Neutrophil (primary cell): ENCODE results near the gene MDH1.

ENCODE experiments used
- H3K27ac ChIP-seq: fragments of 200-600 bp; sonication (generic); 2 replicates; pipeline ENCODE4 v1.5.1; 2016; ENCODE audit warnings: mild to moderate bottlenecking, moderate library complexity
- H3K27me3 ChIP-seq: fragments of 200-600 bp; sonication (generic); 2 replicates; pipeline ENCODE4 v1.6.0; 2016; ENCODE audit warnings: mild to moderate bottlenecking
- H3K36me3 ChIP-seq: fragments of 200-600 bp; sonication (generic); 2 replicates; pipeline ENCODE4 v1.5.1; 2017
- H3K4me1 ChIP-seq, 2 experiments: fragments of 200-600 bp in 1 of 2; sonication (generic) in 1 of 2; 1 replicate in 1 of 2; 2 replicates in 1 of 2; pipeline versions ENCODE4 v1.5.1 to v1.6.1; 2013 to 2016; ENCODE audit warnings: low read depth in 1 of 2, low read length in 1 of 2, mild to moderate bottlenecking in 1 of 2, moderate library complexity in 1 of 2; ENCODE audit not compliant: control insufficient read depth in 1 of 2, insufficient read depth in 1 of 2
- H3K4me3 ChIP-seq, 2 experiments: fragments of 200-600 bp in 1 of 2; sonication (generic) in 1 of 2; 1 replicate in 1 of 2; 2 replicates in 1 of 2; pipeline ENCODE4 v1.5.1; 2013 to 2016; ENCODE audit warnings: low read depth in 1 of 2, low read length in 1 of 2, mild to moderate bottlenecking in 1 of 2, moderate library complexity in 1 of 2
- H3K9me3 ChIP-seq: fragments of 200-600 bp; sonication (generic); 2 replicates; pipeline ENCODE4 v1.5.1; 2016
- CTCF ChIP-seq: fragments of 200-600 bp; sonication (generic); IDR thresholded peaks from 2 replicates; pipeline ENCODE4 v1.5.1; 2016; ENCODE audit warnings: antibody characterized with exemption

MDH1 gene

GRCh38 chr2:63631501-63631900 lies 42.7 kb downstream of the MDH1 start:
- Histone ChIP-seq H3K27me3 (no peaks in the 10 kb centered on the region), H3K36me3 (no peaks in the 10 kb centered on the region), H3K27ac (no peak overlapping the region), H3K4me1 (no peaks in the 10 kb centered on the region), H3K9me3 (no peaks in the 10 kb centered on the region), H3K4me3 (no peak overlapping the region)
- TF ChIP-seq CTCF, result no peak

- Histone ChIP-seq H3K4me3 (no peak overlapping the region), H3K9me3 (no peaks in the 10 kb centered on the region), H3K27me3 (no peaks in the 10 kb centered on the region), H3K27ac (no peak overlapping the region), H3K4me1 (no peaks in the 10 kb centered on the region), H3K36me3 (no peaks in the 10 kb centered on the region)
- TF ChIP-seq CTCF, result no peak
Measured at GRCh38 chr2:63632382-63632781, 43.6 kb downstream of the MDH1 start.

GRCh38 chr2:63639344-63639743 lies 50.6 kb downstream of the MDH1 start:
- Histone ChIP-seq H3K27ac (no peak overlapping the region), H3K27me3 (no peaks in the 10 kb centered on the region), H3K9me3 (no peaks in the 10 kb centered on the region), H3K4me1 (no peaks in the 10 kb centered on the region), H3K36me3 (no peaks in the 10 kb centered on the region), H3K4me3 (no peak overlapping the region)
- no peak for TF ChIP-seq CTCF

GRCh38 chr2:63642946-63643345 lies 54.2 kb downstream of the MDH1 start:
- H3K36me3 ChIP-seq, result no peaks in the 10 kb centered on the region
- no peak for TF ChIP-seq CTCF
- no peaks in the 10 kb centered on the region for H3K27me3 ChIP-seq
- no peaks in the 10 kb centered on the region for H3K9me3 ChIP-seq
- H3K27ac ChIP-seq, result no peak overlapping the region
- H3K4me1 ChIP-seq, result no peaks in the 10 kb centered on the region
- H3K4me3 ChIP-seq, result no peak overlapping the region

- no peak overlapping the region for H3K27ac ChIP-seq
- no peak for TF ChIP-seq CTCF
- no peak overlapping the region for H3K4me3 ChIP-seq
- H3K27me3 ChIP-seq, result no peaks in the 10 kb centered on the region
- no peaks in the 10 kb centered on the region for H3K4me1 ChIP-seq
- H3K36me3 ChIP-seq, result no peaks in the 10 kb centered on the region
- no peaks in the 10 kb centered on the region for H3K9me3 ChIP-seq
Measured at GRCh38 chr2:63643486-63643885, 54.7 kb downstream of the MDH1 start.

- no peak overlapping the region for H3K4me3 ChIP-seq
- H3K9me3 ChIP-seq, result no peaks in the 10 kb centered on the region
- TF ChIP-seq CTCF, result no peak
- no peak overlapping the region for H3K27ac ChIP-seq
- no peaks in the 10 kb centered on the region for H3K27me3 ChIP-seq
- H3K4me1 ChIP-seq, result no peaks in the 10 kb centered on the region
- no peaks in the 10 kb centered on the region for H3K36me3 ChIP-seq
Measured at GRCh38 chr2:63648632-63649031, 59.9 kb downstream of the MDH1 start.
